HG02610 (cell line): ENCODE data around the gene FAXC.
A peak's percentile ranks its signal among the peaks of the same experiment; 100 is the strongest.
"Not testable (repeated sequence)": the region's sequence is repeated elsewhere in the genome, so short reads cannot be mapped to it uniquely, and the experiment has no call there.

Experiments used
- ATAC-seq: cut with Tn5 transposase; IDR thresholded peaks from one replicate; pipeline ENCODE4 v1.9.1; 2021; ENCODE audit warnings: mild to moderate bottlenecking, moderate library complexity; ENCODE audit not compliant: unreplicated experiment

Gene FAXC

GRCh38 chr6:99288668-99289067 is 60.8 kb downstream of the FAXC start:
- no peak for ATAC-seq

- ATAC-seq = no peak
Measured at GRCh38 chr6:99287523-99287922, 62.0 kb downstream of the FAXC start.

- ATAC-seq = no peak
Measured at GRCh38 chr6:99285881-99286280, 63.6 kb downstream of the FAXC start.

GRCh38 chr6:99282479-99283062 is 66.9 kb downstream of the FAXC start:
- ATAC-seq = no peak

- ATAC-seq = no peak
Measured at GRCh38 chr6:99276747-99277146, 72.7 kb downstream of the FAXC start.

- no peak for ATAC-seq
Measured at GRCh38 chr6:99270826-99271225, 78.6 kb downstream of the FAXC start.

- no peak for ATAC-seq
Measured at GRCh38 chr6:99270030-99270429, 79.4 kb downstream of the FAXC start.

- ATAC-seq = no peak
Measured at GRCh38 chr6:99269207-99269606, 80.3 kb downstream of the FAXC start.

- not testable (repeated sequence) for ATAC-seq
Measured at GRCh38 chr6:99266996-99267395, 82.5 kb downstream of the FAXC start.

- ATAC-seq = not testable (repeated sequence)
Measured at GRCh38 chr6:99265447-99265846, 84.0 kb downstream of the FAXC start.

- ATAC-seq = no peak
Measured at GRCh38 chr6:99254616-99255550, 94.6 kb downstream of the FAXC start.

- no peak for ATAC-seq
Measured at GRCh38 chr6:99253271-99253670, 96.2 kb downstream of the FAXC start.

GRCh38 chr6:99252421-99252820 is 97.1 kb downstream of the FAXC start:
- ATAC-seq = no peak

- no peak for ATAC-seq
Measured at GRCh38 chr6:99250476-99250875, 99.0 kb downstream of the FAXC start.

- no peak for ATAC-seq
Measured at GRCh38 chr6:99246602-99247001, 102.9 kb downstream of the FAXC start.

- ATAC-seq = peak; percentile 50
Measured at GRCh38 chr6:99241905-99242534, 107.5 kb downstream of the FAXC start.

GRCh38 chr6:99236010-99236409 is 113.5 kb downstream of the FAXC start:
- ATAC-seq = no peak

GRCh38 chr6:99233219-99233618 is 116.3 kb downstream of the FAXC start:
- no peak for ATAC-seq

GRCh38 chr6:99232056-99232455 is 117.4 kb downstream of the FAXC start:
- ATAC-seq = no peak

GRCh38 chr6:99225172-99225571 is 124.3 kb downstream of the FAXC start:
- ATAC-seq = no peak
